Measurements from ENCODE around the gene LCNL1.
"Not testable (repeated sequence)": the region's sequence is repeated elsewhere in the genome, so short reads cannot be mapped to it uniquely, and the experiment has no call there.

Gene LCNL1

GRCh38 chr9:137028263-137029057 lies 45.7 kb downstream of the LCNL1 start:
- peak; percentile 79 for DNase-seq

GRCh38 chr9:137029058-137029936 lies 46.5 kb downstream of the LCNL1 start:
- peak; percentile 78 for DNase-seq

- peak; percentile 32 for DNase-seq
Observed at GRCh38 chr9:137030006-137030405, 47.2 kb downstream of the LCNL1 start.

- peak; percentile 47 for DNase-seq
Observed at GRCh38 chr9:137030538-137031527, 48.0 kb downstream of the LCNL1 start.

- DNase-seq, result peak; percentile 34
Observed at GRCh38 chr9:137031904-137032640, 49.3 kb downstream of the LCNL1 start, which contains the start of gene FUT7. Gene FUT7, minus strand, starts transcription at chr9:137032088. Its CDS starts 97 bp downstream, at chr9:137031991.

- DNase-seq, result no peak
Observed at GRCh38 chr9:137032858-137033257, 50.1 kb downstream of the LCNL1 start.

GRCh38 chr9:137033481-137033880 lies 50.7 kb downstream of the LCNL1 start:
- not testable (repeated sequence) for DNase-seq

- DNase-seq, result no peak
Observed at GRCh38 chr9:137034039-137034708, 51.4 kb downstream of the LCNL1 start.

GRCh38 chr9:137034709-137035506 lies 52.1 kb downstream of the LCNL1 start:
- peak; percentile 89 for DNase-seq

Measured in activated T-cell treated with anti-CD3 and anti-CD28 coated beads, Interleukin-2, amount 50 U/mL, for 1 hour (primary cell).